GM12891 (cell line): Measurements from ENCODE around the gene CACNB3.
"Not testable (repeated sequence)": the region's sequence is repeated elsewhere in the genome, so short reads cannot be mapped to it uniquely, and the experiment has no call there.

Experiments
- DNase-seq: peaks from one replicate; pipeline ENCODE4 v3.0.0; 2011; ENCODE audit warnings: low spot score; ENCODE audit not compliant: insufficient read length
- FAIRE-seq: peaks from 2 replicates; lab custom pipeline; 2011; peaks lifted over from hg19 to GRCh38; lab: Jason Lieb, UNC
- PAX5 ChIP-seq: IDR thresholded peaks from 2 replicates; pipeline ENCODE4 v1.6.1; 2011; ENCODE audit warnings: low read length, moderate library complexity, mild to moderate bottlenecking; ENCODE audit not compliant: insufficient read depth, severe bottlenecking
- POLR2A ChIP-seq: IDR thresholded peaks from 2 replicates; pipeline ENCODE4 v1.6.1; 2011; ENCODE audit warnings: low read depth, low read length, control low read depth
- POLR2AphosphoS5 ChIP-seq: IDR thresholded peaks from 2 replicates; pipeline ENCODE4 v1.6.1; 2011; ENCODE audit warnings: low read depth, low read length, control low read depth
- POU2F2 ChIP-seq: IDR thresholded peaks from 2 replicates; pipeline ENCODE4 v1.6.1; 2011; ENCODE audit warnings: low read depth, mild to moderate bottlenecking, control low read depth, low read length, moderate library complexity
- SPI1 ChIP-seq: IDR thresholded peaks from 2 replicates; pipeline ENCODE4 v1.6.1; 2011; ENCODE audit warnings: low read depth, low read length, control low read depth
- TAF1 ChIP-seq: IDR thresholded peaks from 2 replicates; pipeline ENCODE4 v1.6.1; 2011; ENCODE audit warnings: low read depth, low read length, control low read depth

CACNB3 gene

DNA sequence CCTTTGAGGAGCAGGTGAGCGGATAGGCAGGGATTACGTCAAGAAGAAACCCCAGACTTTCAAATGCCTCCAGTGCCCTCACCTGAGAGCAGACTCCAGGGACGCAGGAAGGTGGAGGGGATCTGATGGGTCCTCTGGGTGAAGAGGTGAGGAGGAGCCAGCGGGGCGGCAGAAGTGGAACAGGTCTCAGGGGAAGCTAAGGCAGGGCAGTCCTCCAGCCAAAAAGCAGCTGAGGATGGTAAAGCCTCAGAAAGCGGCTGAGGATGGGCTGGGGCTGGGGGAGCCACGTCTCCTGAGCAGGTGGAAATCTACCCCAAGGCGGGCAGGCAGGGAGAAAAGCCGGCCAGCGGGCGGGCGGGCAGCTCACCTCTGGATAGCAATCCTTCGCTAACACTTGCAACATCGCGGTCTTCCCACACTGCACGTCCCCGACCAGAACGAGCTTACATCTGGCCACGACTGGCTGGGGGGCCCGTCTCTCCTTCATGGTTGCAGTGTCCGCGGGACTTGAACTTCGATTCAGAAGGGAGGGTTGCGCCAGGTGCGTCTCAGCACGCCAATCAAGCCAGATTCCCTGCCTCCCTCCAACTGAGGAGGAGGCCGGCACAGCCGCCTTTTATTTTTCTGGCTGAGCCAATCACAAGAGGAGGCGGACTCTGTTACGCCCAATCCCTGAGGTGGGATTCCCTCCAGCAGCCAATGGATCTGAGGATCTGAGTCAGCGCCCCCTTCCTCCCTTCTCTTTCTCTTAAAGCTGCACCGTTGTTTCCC is 47.2 kb downstream of the CACNB3 start, which contains the start of gene RND1:
Gene RND1 (minus strand): TSS at position 590 of the 771 bp plus-strand sequence. CDS start 103 bp downstream, at position 487.
- FAIRE-seq: peak; percentile 93
- TF ChIP-seq SPI1 (no peak), POLR2A (peak; percentile 99), POLR2AphosphoS5 (peak; percentile 99), POU2F2 (peak; percentile 79), PAX5 (no peak), TAF1 (peak; percentile 83)
- DNase-seq: peak; percentile 84

GRCh38 chr12:48866052-48866711 is 47.9 kb downstream of the CACNB3 start:
- DNase-seq: no peak
- peak; percentile 26 for FAIRE-seq
- TF ChIP-seq POLR2A (no peak), SPI1 (peak; percentile 46)

GRCh38 chr12:48868451-48868850 is 50.2 kb downstream of the CACNB3 start:
- DNase-seq (no peak), FAIRE-seq (no peak)
- TF ChIP-seq SPI1 (no peak), POLR2A (no peak), POU2F2 (no peak), POLR2AphosphoS5 (no peak), PAX5 (no peak), TAF1 (no peak)

DNA sequence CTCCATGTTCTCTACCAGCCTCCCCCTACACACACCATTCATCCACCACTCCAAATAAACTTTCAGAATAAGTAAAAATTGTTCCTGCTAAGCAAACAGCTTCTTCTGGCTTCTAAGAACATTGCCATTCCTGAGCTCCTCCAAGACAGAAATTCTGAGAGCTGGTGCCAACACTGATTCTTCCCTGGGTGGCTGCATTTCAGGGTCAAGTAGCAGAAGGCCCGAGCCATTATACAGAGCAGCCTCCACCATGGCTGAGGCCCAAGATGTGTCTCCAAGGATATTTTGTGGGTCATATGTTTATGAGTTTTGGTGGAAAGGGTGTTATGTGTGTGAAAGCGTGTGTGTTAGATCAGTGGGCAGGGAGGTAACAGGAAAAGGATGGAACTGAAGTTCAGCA is 50.9 kb downstream of the CACNB3 start:
- FAIRE-seq (no peak), DNase-seq (no peak)
- TF ChIP-seq TAF1 (no peak), POLR2A (no peak)

DNA sequence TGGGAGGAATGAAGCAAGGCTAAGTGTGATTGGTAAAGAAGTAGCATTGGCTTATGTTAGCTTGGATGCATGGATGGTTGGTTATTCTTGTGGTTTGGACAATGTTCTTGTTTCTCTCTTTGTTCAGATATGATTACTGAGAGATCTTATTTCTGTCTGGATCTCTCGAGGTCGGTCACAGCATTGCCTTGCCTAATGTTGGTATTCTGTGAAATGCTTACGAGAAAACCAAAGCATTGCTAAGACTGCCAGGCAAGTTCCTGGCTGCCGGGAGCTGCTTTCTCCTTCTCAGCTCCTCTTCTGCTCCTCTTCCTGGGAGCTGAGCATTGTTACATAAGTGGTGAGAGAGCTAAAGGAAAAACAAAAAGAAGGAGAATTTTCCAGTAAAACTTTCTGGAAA is 54.8 kb downstream of the CACNB3 start:
- FAIRE-seq: no peak
- no peak for TF ChIP-seq POU2F2
- TF ChIP-seq TAF1: no peak
- no peak for TF ChIP-seq PAX5
- no peak for DNase-seq

GRCh38 chr12:48873534-48873933 is 55.2 kb downstream of the CACNB3 start:
- DNase-seq, FAIRE-seq: not testable (repeated sequence)

- DNase-seq (no peak), FAIRE-seq (no peak)
- TF ChIP-seq POU2F2 (no peak), PAX5 (no peak), SPI1 (no peak), TAF1 (no peak), POLR2A (no peak), POLR2AphosphoS5 (no peak)
Observed at GRCh38 chr12:48875944-48876515, 57.7 kb downstream of the CACNB3 start.
